Natural killer cell treated with Interleukin-12 subunit alpha and Interleukin-12 subunit beta and Interleukin-15 and Interleukin-18, amount 100 ng/mL, for 72 hours (primary cell): ENCODE data around the gene DMP1. TPM values are rescaled to one million over a fixed set of nuclear protein-coding genes. Genes with fewer than 3 reads are reported as not detected.

Source experiments
- ATAC-seq, 2 donors: fragments of 150-1000 bp; cut with Tn5 transposase in 1 of 2; sonication (Bioruptor Pico), chemical (Tn5 transposase) in 1 of 2; 2 replicates each; pipeline ENCODE4 v1.10.0; 2021
- DNase-seq: peaks from one replicate; pipeline ENCODE4 v3.0.0; 2022; ENCODE audit warnings: low spot score
- H3K27ac Mint-ChIP-seq, 2 donors: 1 replicate in 1 of 2; 2 replicates in 1 of 2; pipeline ENCODE4 v1.8.0; 2022; ENCODE audit warnings: mixed read lengths in 2 of 2, mild to moderate bottlenecking in 1 of 2, moderate library complexity in 1 of 2
- H3K27me3 Mint-ChIP-seq, 2 donors: 1 replicate in 1 of 2; 2 replicates in 1 of 2; pipeline ENCODE4 v1.8.0; 2022; ENCODE audit warnings: mixed read lengths in 2 of 2
- H3K36me3 Mint-ChIP-seq: one replicate; pipeline ENCODE4 v1.8.0; 2022; ENCODE audit warnings: mixed read lengths
- H3K4me1 Mint-ChIP-seq, 2 donors: 1 replicate in 1 of 2; 2 replicates in 1 of 2; pipeline ENCODE4 v1.8.0; 2022; ENCODE audit warnings: low read depth in 2 of 2, mixed read lengths in 2 of 2, mild to moderate bottlenecking in 1 of 2
- H3K4me3 Mint-ChIP-seq: one replicate; pipeline ENCODE4 v1.8.0; 2022; ENCODE audit warnings: mixed read lengths
- H3K9me3 Mint-ChIP-seq: 2 replicates; pipeline ENCODE4 v1.8.0; 2022; ENCODE audit warnings: mixed read lengths
- total RNA-seq, 2 donors: library from RNA; stranded (reverse); gene quantifications; one replicate each; pipeline ENCODE4 v1.2.3, GENCODE V29; 2022

Gene DMP1
- total RNA-seq, 2 donors from 2014 or later, result not detected

DNA sequence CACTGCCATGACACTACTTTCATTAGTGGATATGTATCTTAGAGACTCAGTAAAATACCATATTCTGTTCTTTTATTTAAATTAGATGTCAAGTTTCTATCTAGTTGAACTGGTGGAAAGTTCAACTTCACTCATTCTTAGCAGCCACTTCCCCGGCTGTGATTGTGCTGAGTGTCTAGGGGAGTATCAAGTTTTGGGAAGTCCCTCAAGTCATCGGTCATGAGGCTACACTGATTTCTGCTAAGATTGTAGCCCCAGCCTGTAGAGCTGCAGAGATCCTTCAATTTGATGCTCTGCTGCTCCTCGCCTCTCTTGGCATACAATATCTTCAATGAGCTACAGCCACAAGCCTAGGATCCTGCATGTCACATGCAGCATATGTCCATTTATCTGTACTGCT lies 53.9 kb downstream of the DMP1 start:
- no peak overlapping the region for H3K4me3 Mint-ChIP-seq
- DNase-seq, result no peak
- no peaks in the 10 kb centered on the region for H3K9me3 Mint-ChIP-seq
- H3K27me3 Mint-ChIP-seq, result peaks cover 7 to 30% of the 10 kb centered on the region in 2 donors
- H3K27ac Mint-ChIP-seq, result no peak overlapping the region
- no peaks in the 10 kb centered on the region for H3K4me1 Mint-ChIP-seq
- H3K36me3 Mint-ChIP-seq, result no peaks in the 10 kb centered on the region
- no peak for ATAC-seq

DNA sequence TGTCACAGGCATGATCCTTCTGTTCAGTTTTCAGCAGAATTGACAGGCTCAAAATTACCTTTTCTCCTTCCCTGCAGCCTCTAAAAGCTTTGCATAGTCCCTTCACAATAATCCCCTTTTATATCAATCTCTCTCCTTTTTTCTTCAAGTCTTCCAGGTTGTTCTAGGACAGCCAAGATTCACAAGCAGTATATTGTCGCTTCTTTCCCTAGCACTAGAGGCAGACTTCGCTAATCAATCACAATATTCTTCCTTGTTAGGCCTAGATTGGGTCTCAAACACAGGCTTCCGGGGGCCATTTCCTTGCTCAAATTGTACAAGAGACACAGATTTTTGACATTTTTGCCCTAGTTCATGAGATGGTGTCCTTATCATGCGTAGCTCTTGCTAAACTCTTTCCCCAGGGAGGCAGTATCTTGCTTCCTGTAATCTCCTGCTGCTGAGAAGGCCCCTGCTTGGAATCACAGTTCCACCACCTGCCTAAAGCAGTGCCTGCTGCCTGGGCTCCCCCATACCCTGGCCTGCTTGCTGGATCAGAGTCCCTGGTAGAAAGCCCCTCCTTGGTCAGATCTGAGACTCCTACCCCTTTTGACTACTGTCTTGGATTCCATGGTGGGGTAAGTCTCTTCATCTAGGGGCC lies 57.3 kb downstream of the DMP1 start:
- H3K4me3 Mint-ChIP-seq, result no peak overlapping the region
- H3K36me3 Mint-ChIP-seq, result no peaks in the 10 kb centered on the region
- peaks cover 7 to 32% of the 10 kb centered on the region in 2 donors for H3K27me3 Mint-ChIP-seq
- no peaks in the 10 kb centered on the region for H3K9me3 Mint-ChIP-seq
- DNase-seq (no peak), ATAC-seq (no peak)
- H3K4me1 Mint-ChIP-seq, result no peaks in the 10 kb centered on the region
- no peak overlapping the region for H3K27ac Mint-ChIP-seq

Other genes with a start within 250 kb of the DMP1 start
- gene NUDT9, start 227.7 kb upstream of the DMP1 start, total RNA-seq, result 10 to 100 TPM; 14.6 to 18.2 TPM
- gene SPARCL1, start 120.9 kb upstream of the DMP1 start, total RNA-seq, result not detected
- not detected for gene DSPP, start 41.8 kb upstream of the DMP1 start, total RNA-seq
- not detected for gene IBSP, start 149.3 kb downstream of the DMP1 start, total RNA-seq
- not detected for gene MEPE, start 182.7 kb downstream of the DMP1 start, total RNA-seq